Upper lobe of right lung (tissue), 1 donor: ENCODE measurements around the gene RPLP2. TPM values are rescaled to one million over a fixed set of nuclear protein-coding genes. Genes with fewer than 3 reads are reported as not detected.

Experiments
- ATAC-seq: fragments of 200-7000 bp; cut with Tn5 transposase; one replicate; pipeline ENCODE4 v1.9.1; 2020; ENCODE audit warnings: mild to moderate bottlenecking, moderate library complexity
- DNase-seq: peaks from one replicate; pipeline ENCODE4 v3.0.0-alpha.2; 2020
- H3K27ac ChIP-seq: fragments of 200-600 bp; one replicate; pipeline ENCODE4 v1.8.0; 2022
- H3K27me3 ChIP-seq: fragments of 200-600 bp; one replicate; pipeline ENCODE4 v1.8.0; 2022; ENCODE audit warnings: mild to moderate bottlenecking
- H3K36me3 ChIP-seq: fragments of 200-600 bp; one replicate; pipeline ENCODE4 v1.8.0; 2022
- H3K4me1 ChIP-seq: fragments of 200-600 bp; one replicate; pipeline ENCODE4 v1.8.0; 2022
- H3K4me3 ChIP-seq: fragments of 200-600 bp; one replicate; pipeline ENCODE4 v1.8.0; 2022; ENCODE audit warnings: mild to moderate bottlenecking
- H3K9me3 ChIP-seq: fragments of 200-600 bp; one replicate; pipeline ENCODE4 v1.8.0; 2022
- intact Hi-C: fragments of 100-400 bp; cut with DNase I; formaldehyde crosslinking; loops from one replicate; pipeline ENCODE4 v1.11.0; 2022
- total RNA-seq: library from RNA; stranded (reverse); fragmentation: NEBNext Ultra II Directional; extraction: Animal tissue kit (Norgen Biotek cat#: 25700); gene quantifications from one replicate; pipeline ENCODE4 v1.2.1, GENCODE V29; 2021
- TF ChIP-seq, protein P1 (sequence below): fragments of 200-600 bp; IDR thresholded peaks from one replicate; pipeline ENCODE4 v1.8.0; 2022; ENCODE audit warnings: antibody characterized with exemption
- donor health status: DM: no; HTN: yes; CAD: no; lungs with severe emphysema.

Gene RPLP2
- total RNA-seq, 1 donor from 2014 or later: 1,548 TPM

- DNase-seq (no peak), ATAC-seq (no peak)
- H3K36me3 ChIP-seq: peaks cover 32% of the 10 kb centered on the region
- H3K4me1 ChIP-seq: peaks cover 22% of the 10 kb centered on the region
- H3K9me3 ChIP-seq: no peaks in the 10 kb centered on the region
- no peak overlapping the region for H3K4me3 ChIP-seq
- H3K27ac ChIP-seq: no peak overlapping the region
- no peaks in the 10 kb centered on the region for H3K27me3 ChIP-seq
- TF ChIP-seq, protein P1, sequence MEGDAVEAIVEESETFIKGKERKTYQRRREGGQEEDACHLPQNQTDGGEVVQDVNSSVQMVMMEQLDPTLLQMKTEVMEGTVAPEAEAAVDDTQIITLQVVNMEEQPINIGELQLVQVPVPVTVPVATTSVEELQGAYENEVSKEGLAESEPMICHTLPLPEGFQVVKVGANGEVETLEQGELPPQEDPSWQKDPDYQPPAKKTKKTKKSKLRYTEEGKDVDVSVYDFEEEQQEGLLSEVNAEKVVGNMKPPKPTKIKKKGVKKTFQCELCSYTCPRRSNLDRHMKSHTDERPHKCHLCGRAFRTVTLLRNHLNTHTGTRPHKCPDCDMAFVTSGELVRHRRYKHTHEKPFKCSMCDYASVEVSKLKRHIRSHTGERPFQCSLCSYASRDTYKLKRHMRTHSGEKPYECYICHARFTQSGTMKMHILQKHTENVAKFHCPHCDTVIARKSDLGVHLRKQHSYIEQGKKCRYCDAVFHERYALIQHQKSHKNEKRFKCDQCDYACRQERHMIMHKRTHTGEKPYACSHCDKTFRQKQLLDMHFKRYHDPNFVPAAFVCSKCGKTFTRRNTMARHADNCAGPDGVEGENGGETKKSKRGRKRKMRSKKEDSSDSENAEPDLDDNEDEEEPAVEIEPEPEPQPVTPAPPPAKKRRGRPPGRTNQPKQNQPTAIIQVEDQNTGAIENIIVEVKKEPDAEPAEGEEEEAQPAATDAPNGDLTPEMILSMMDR: no peak
- intact Hi-C loops: no loop called here
Measured at GRCh38 chr11:813072-813455, 3.3 kb downstream of the RPLP2 start.

DNA sequence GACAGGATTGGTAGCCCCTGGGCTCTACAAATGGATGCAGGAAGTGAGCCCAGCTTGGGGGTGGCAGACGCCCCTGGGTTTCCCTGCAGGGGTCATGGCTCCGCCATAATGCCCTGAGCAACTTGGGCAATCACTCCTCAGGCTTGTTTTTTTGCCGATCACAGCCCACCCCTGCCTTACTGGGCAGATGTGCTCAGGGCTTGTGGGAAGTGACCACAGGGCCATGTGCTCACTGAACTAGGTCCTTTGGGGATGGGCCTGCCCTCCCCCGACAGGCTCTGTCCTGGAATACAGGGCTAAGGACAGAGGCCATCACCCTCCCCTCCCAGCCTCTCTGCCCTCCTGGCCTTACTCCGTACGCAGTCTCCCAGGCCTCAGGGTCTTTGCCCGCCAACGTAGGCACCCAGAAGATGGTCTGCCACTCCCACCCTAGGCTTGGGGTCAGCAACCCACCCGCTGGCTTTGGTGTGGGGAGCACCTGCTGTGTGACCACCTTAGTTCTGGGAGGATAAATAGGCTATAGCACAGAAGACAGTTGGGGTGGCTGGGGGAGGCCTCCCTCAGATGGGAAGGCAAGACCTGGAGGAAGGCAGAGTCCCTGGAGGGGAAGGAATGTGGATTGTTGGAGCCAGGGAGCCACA, 3.8 kb downstream of the RPLP2 start:
- peaks cover 32% of the 10 kb centered on the region for H3K36me3 ChIP-seq
- ATAC-seq: no peak
- TF ChIP-seq, protein P1: no peak
- H3K27ac ChIP-seq: no peak overlapping the region
- H3K9me3 ChIP-seq: no peaks in the 10 kb centered on the region
- intact Hi-C loops: no loop called here
- no peak overlapping the region for H3K4me3 ChIP-seq
- peaks cover 17% of the 10 kb centered on the region for H3K4me1 ChIP-seq
- DNase-seq: no peak
- H3K27me3 ChIP-seq: no peaks in the 10 kb centered on the region

- intact Hi-C loops: no loop called here
- TF ChIP-seq, protein P1: no peak
- Histone ChIP-seq H3K27me3 (no peaks in the 10 kb centered on the region), H3K9me3 (no peaks in the 10 kb centered on the region), H3K27ac (no peak overlapping the region), H3K4me1 (peaks cover 15% of the 10 kb centered on the region), H3K4me3 (no peak overlapping the region), H3K36me3 (peaks cover 32% of the 10 kb centered on the region)
- ATAC-seq: no peak
- no peak for DNase-seq
Measured at GRCh38 chr11:815675-816432, 6.1 kb downstream of the RPLP2 start.

- ATAC-seq (no peak), DNase-seq (no peak)
- Histone ChIP-seq H3K36me3 (peaks cover 27% of the 10 kb centered on the region), H3K4me1 (peaks cover 15% of the 10 kb centered on the region), H3K27ac (no peak overlapping the region), H3K27me3 (no peaks in the 10 kb centered on the region), H3K4me3 (no peak overlapping the region), H3K9me3 (no peaks in the 10 kb centered on the region)
- TF ChIP-seq, protein P1: no peak
- intact Hi-C loops: no loop called here
Measured at GRCh38 chr11:816433-816779, 6.6 kb downstream of the RPLP2 start.

GRCh38 chr11:818396-819128, 8.8 kb downstream of the RPLP2 start, which contains the start of gene PNPLA2:
Gene PNPLA2, plus strand, starts transcription at chr11:818914. Its CDS starts 805 bp downstream, at chr11:819719.
- Histone ChIP-seq H3K27me3 (no peaks in the 10 kb centered on the region), H3K27ac (peak within 1 kb of the TSS; percentile 95), H3K4me1 (peaks cover 23% of the 10 kb centered on the region), H3K36me3 (peaks cover 19% of the 10 kb centered on the region), H3K9me3 (no peaks in the 10 kb centered on the region), H3K4me3 (peak within 1 kb of the TSS; percentile 91)
- DNase-seq (peak; percentile 83), ATAC-seq (peak; percentile 22)
- intact Hi-C loops: no loop called here
- TF ChIP-seq, protein P1: no peak
